Prostate gland (tissue), 2 donors: Measurements from ENCODE around the gene MARF1. TPM values are rescaled to one million over a fixed set of nuclear protein-coding genes. Genes with fewer than 3 reads are reported as not detected.

ENCODE experiments used
- DNase-seq: peaks from one replicate; pipeline ENCODE4 v3.0.0-alpha.2; 2019; ENCODE audit warnings: low spot score
- H3K27ac ChIP-seq, 2 donors: fragments of 200-600 bp; sonication (generic); 2 replicates each; pipeline ENCODE4 v1.5.1; 2017 to 2019
- H3K27me3 ChIP-seq: fragments of 200-600 bp; sonication (generic); replicated peaks from 2 replicates; pipeline ENCODE4 v1.5.1; 2019; ENCODE audit not compliant: insufficient read depth
- H3K36me3 ChIP-seq, 2 donors: fragments of 200-600 bp; sonication (generic); 1 replicate in 1 of 2; 2 replicates in 1 of 2; pipeline versions ENCODE4 v1.5.1 to v1.8.1; 2017 to 2019
- H3K4me1 ChIP-seq: fragments of 200-600 bp; sonication (generic); replicated peaks from 2 replicates; pipeline ENCODE4 v1.5.1; 2019
- H3K4me3 ChIP-seq, 2 donors: fragments of 200-600 bp; sonication (generic); 2 replicates each; pipeline ENCODE4 v1.5.1; 2017 to 2019
- H3K9me3 ChIP-seq: fragments of 200-600 bp; sonication (generic); 2 replicates; pipeline ENCODE4 v1.5.1; 2017
- POLR2A ChIP-seq: fragments of 450-650 bp; IDR thresholded peaks from one replicate; pipeline ENCODE4 v1.6.1; 2016; ENCODE audit warnings: antibody characterized with exemption, mild to moderate bottlenecking
- POLR2AphosphoS5 ChIP-seq: sonication (generic); formaldehyde crosslinking; IDR thresholded peaks from one replicate; pipeline ENCODE4 v1.6.1; 2017; ENCODE audit warnings: antibody characterized with exemption
- WGBS: methylation state at CpG from one replicate; pipeline ENCODE4 v1.1.5; 2018; 5-methylcytosine and 5-hydroxymethylcytosine counted together
- intact Hi-C: fragments of 100-400 bp; cut with DNase I; formaldehyde crosslinking; loops from one replicate; pipeline ENCODE4 v1.14.2; 2022
- total RNA-seq, 2 donors: library from RNA; depleted of rRNA; stranded (reverse); fragments of >200 nt; gene quantifications; one replicate each; pipeline ENCODE4 v1.1.0, GENCODE V29; 2016
- TF ChIP-seq, protein P1 (sequence below), 4 experiments: fragments of 200-600 bp in 2 of 4; fragments of 450-650 bp in 2 of 4; sonication (generic) in 2 of 4; IDR thresholded peaks; 1 replicate in 3 of 4; 2 replicates in 1 of 4; pipeline ENCODE4 v1.5.1; 2016 to 2019; ENCODE audit warnings: antibody characterized with exemption in 4 of 4, mild to moderate bottlenecking in 2 of 4, moderate library complexity in 2 of 4

MARF1 gene
- total RNA-seq, 2 donors from 2014 or later: 33.3 to 54.2 TPM

DNA sequence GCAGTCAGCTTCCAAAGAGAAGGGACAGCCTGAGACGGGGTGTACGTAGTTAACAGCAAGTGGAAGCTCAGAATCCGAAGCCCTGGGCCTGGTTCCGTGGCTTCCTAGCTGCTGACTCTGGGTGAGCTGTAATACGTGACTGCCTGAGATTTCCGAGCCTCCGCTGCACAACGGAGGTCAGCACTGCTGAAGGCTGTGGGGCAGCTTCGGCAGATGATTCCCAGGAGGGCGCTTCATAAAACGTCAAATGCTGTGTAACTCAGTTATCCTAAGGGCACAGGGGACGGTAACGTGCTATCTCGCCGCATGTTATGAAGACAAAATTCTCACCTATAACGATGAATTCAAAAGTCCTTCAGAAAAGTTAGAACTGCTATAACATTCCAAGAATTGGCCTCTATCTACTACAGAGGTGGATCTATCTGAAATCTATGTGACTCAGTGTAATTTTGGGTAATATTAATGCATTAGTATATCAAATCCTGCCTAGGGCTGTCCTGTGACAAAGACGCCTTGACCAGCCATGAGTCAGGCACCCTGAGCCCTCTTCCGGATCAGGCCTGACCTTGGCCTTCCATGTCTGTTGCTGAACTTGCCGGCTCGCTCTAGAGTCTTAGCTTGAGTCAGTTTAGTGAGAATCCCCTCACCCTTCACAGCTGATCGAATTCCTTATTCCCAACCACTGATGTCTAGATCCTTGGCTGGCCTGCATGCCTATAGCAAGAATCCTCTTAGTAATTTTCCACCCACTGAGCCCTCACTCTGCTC is 43.5 kb downstream of the MARF1 start:
- TF ChIP-seq POLR2AphosphoS5 (no peak), POLR2A (no peak)
- no peak overlapping the region for H3K4me3 ChIP-seq
- H3K27ac ChIP-seq: no peak overlapping the region
- H3K36me3 ChIP-seq: peaks cover 0 to 13% of the 10 kb centered on the region in 2 donors
- no peak for DNase-seq
- intact Hi-C loops: loop anchor here (5.0 kb wide), 1 partner anchor 47 kb away; no protein-coding TSS in a partner anchor
- H3K27me3 ChIP-seq: no peaks in the 10 kb centered on the region
- no peaks in the 10 kb centered on the region for H3K4me1 ChIP-seq
- H3K9me3 ChIP-seq: no peaks in the 10 kb centered on the region
- WGBS: 93% methylated on average over 21 of the region's 21 CpGs

DNA sequence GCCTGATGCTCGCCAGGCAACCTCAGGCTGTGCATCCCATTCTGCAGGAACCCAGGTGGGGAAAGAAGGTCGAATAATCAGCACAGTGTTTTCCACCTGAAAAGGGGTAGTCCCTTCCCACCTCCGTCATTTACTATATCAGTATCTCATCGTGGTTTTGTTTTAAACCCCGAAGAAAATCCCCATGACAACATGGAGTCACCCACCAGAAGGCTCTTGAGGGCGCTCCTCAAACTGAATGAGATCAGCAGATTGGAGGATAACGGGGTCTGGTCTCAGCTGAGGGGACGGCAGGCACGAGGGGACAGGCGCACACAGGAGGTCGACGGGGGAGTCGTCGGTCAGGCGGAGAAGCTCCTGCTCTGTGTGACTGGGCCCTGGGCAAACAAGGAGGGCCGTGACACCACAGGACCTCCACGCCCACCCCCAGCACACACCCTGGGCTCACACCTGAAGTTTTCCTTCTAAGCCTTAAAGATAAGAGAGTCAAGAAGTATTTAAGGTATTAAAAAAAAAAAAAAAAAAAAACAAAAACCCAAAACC is 44.2 kb downstream of the MARF1 start:
- no peak for DNase-seq
- Histone ChIP-seq H3K27me3 (no peaks in the 10 kb centered on the region), H3K4me1 (no peaks in the 10 kb centered on the region), H3K27ac (no peak overlapping the region), H3K9me3 (no peaks in the 10 kb centered on the region), H3K36me3 (peaks cover 0 to 13% of the 10 kb centered on the region in 2 donors), H3K4me3 (no peak overlapping the region)
- intact Hi-C loops: no loop called here
- WGBS: 90% methylated on average over 17 of the region's 17 CpGs
- TF ChIP-seq, protein P1, sequence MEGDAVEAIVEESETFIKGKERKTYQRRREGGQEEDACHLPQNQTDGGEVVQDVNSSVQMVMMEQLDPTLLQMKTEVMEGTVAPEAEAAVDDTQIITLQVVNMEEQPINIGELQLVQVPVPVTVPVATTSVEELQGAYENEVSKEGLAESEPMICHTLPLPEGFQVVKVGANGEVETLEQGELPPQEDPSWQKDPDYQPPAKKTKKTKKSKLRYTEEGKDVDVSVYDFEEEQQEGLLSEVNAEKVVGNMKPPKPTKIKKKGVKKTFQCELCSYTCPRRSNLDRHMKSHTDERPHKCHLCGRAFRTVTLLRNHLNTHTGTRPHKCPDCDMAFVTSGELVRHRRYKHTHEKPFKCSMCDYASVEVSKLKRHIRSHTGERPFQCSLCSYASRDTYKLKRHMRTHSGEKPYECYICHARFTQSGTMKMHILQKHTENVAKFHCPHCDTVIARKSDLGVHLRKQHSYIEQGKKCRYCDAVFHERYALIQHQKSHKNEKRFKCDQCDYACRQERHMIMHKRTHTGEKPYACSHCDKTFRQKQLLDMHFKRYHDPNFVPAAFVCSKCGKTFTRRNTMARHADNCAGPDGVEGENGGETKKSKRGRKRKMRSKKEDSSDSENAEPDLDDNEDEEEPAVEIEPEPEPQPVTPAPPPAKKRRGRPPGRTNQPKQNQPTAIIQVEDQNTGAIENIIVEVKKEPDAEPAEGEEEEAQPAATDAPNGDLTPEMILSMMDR (IDR thresholded peaks at IDR 0.05): no peak
- no peak for TF ChIP-seq POLR2A
- TF ChIP-seq POLR2AphosphoS5: no peak

- H3K36me3 ChIP-seq: peaks cover 0 to 13% of the 10 kb centered on the region in 2 donors
- H3K27ac ChIP-seq: no peak overlapping the region
- DNase-seq: no peak
- WGBS: 88% methylated on average over 15 of the region's 15 CpGs
- no peaks in the 10 kb centered on the region for H3K4me1 ChIP-seq
- H3K27me3 ChIP-seq: no peaks in the 10 kb centered on the region
- intact Hi-C loops: no loop called here
- H3K9me3 ChIP-seq: no peaks in the 10 kb centered on the region
- TF ChIP-seq, protein P1 (IDR thresholded peaks at IDR 0.05): no peak
- H3K4me3 ChIP-seq: no peak overlapping the region
Measured at GRCh38 chr16:15597822-15598647, 44.9 kb downstream of the MARF1 start.

- no peaks in the 10 kb centered on the region for H3K27me3 ChIP-seq
- no peak for DNase-seq
- intact Hi-C loops: no loop called here
- H3K4me1 ChIP-seq: no peaks in the 10 kb centered on the region
- H3K4me3 ChIP-seq: no peak overlapping the region
- TF ChIP-seq, protein P1 (IDR thresholded peaks at IDR 0.05): no peak
- no peak for TF ChIP-seq POLR2A
- no peak for TF ChIP-seq POLR2AphosphoS5
- peaks cover 0 to 13% of the 10 kb centered on the region in 2 donors for H3K36me3 ChIP-seq
- no peak overlapping the region for H3K27ac ChIP-seq
- H3K9me3 ChIP-seq: no peaks in the 10 kb centered on the region
- 64% methylated on average over 6 of the region's 6 CpGs for WGBS
Measured at GRCh38 chr16:15597135-15597534, 45.8 kb downstream of the MARF1 start.

GRCh38 chr16:15594711-15595320 is 48.1 kb downstream of the MARF1 start:
- Histone ChIP-seq H3K36me3 (peaks cover 0 to 6% of the 10 kb centered on the region in 2 donors), H3K4me1 (no peaks in the 10 kb centered on the region), H3K4me3 (no peak overlapping the region), H3K27ac (no peak overlapping the region), H3K9me3 (no peaks in the 10 kb centered on the region), H3K27me3 (no peaks in the 10 kb centered on the region)
- DNase-seq: no peak
- WGBS: 62% methylated on average over 6 of the region's 6 CpGs
- intact Hi-C loops: no loop called here
- no peak for TF ChIP-seq POLR2A
- TF ChIP-seq POLR2AphosphoS5: no peak
- TF ChIP-seq, protein P1 (IDR thresholded peaks at IDR 0.05): no peak
